ENCODE data around the gene DCTN2. TPM values are rescaled to one million over a fixed set of nuclear protein-coding genes. Genes with fewer than 3 reads are reported as not detected.
"Not testable (repeated sequence)": the region's sequence is repeated elsewhere in the genome, so short reads cannot be mapped to it uniquely, and the experiment has no call there.

DCTN2 gene
- polyA plus RNA-seq, 1 donor (not counting 4 experiments of a cell fraction or from before 2014, with no cell fraction given): 132 TPM

DNA sequence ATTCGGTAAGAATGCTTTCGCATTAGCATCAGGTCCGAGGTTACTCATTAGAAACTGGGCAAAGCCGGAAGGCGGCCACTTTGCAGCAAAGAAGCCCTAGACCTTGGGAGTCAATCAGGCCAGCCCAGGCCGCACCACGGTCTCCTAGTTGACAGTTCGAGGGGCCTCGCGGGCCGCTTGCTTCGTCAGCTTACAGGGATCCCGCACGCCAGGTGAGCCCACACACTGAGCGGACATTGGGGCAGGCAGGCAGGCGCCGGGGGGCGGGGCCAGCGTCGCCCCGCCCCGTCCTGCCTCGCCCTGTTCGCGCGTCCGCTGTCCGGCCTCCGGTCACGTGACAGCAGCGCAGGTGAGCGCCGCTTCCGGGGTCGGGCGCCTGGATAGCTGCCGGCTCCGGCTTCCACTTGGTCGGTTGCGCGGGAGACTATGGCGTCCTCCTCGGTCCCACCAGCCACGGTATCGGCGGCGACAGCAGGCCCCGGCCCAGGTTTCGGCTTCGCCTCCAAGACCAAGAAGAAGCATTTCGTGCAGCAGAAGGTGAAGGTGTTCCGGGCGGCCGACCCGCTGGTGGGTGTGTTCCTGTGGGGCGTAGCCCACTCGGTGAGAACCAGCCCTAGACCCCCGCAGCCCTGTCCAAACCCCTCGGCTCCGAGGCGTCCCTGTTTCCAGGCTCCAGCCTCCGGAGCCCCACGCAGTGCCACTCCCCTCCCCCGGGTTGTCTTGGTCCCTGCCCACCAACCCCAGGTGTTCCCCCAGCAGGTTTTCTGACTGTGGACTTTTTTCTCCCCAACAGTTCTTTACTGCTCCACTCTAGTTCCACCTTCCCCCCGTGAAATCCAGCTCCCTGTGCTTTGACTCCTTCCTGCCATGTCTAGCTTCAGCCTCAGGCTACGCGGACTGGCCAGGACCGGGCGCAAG is 44.1 kb upstream of the DCTN2 start, which contains the start of gene PIP4K2C:
Gene PIP4K2C (plus strand): TSS at position 329 of the 918 bp plus-strand sequence. CDS start 98 bp downstream, at position 427.
- Histone ChIP-seq H3K27me3 (ENCODE audit: control insufficient read depth, extremely low read depth, insufficient read depth, low read length) (peaks cover 8% of the 10 kb centered on the region), H4K20me1 (ENCODE audit: control insufficient read depth, extremely low read depth, insufficient read depth, low read length) (no peaks in the 10 kb centered on the region), H3K36me3 (ENCODE audit: control insufficient read depth in 2 of 2, extremely low read depth in 1 of 2, insufficient read depth in 2 of 2, low read length in 2 of 2) (peaks cover 10 to 11% of the 10 kb centered on the region in 2 experiments), H3K9ac (ENCODE audit: control insufficient read depth, extremely low read depth, insufficient read depth, low read length) (peak within 1 kb of the TSS; percentile 92), H3K79me2 (ENCODE audit: control insufficient read depth, insufficient read depth, low read length) (peaks cover 22% of the 10 kb centered on the region), H3K4me1 (ENCODE audit: control insufficient read depth, extremely low read depth, insufficient read depth, low read length) (peaks cover 22% of the 10 kb centered on the region), H3K9me1 (ENCODE audit: control insufficient read depth, extremely low read depth, insufficient read depth, low read length) (peaks cover 6% of the 10 kb centered on the region), H3K27ac (ENCODE audit: control insufficient read depth, insufficient read depth, low read length) (peak within 1 kb of the TSS; percentile 83), H3K9me3 (ENCODE audit: control insufficient read depth, low read depth, low read length) (no peaks in the 10 kb centered on the region), H3K4me2 (ENCODE audit: control insufficient read depth, extremely low read depth, insufficient read depth, low read depth, low read length) (peak within 1 kb of the TSS; percentile 100), H2AFZ (ENCODE audit: control insufficient read depth, low read length) (peak within 1 kb of the TSS; percentile 93), H3K4me3 (ENCODE audit: control insufficient read depth in 2 of 3, extremely low read depth in 1 of 3, insufficient read depth in 2 of 3, low read depth in 1 of 3, low read length in 3 of 3) (peak within 1 kb of the TSS; percentile 86 to 87 (median 86))
- DNase-seq (ENCODE audit: low read depth, low spot score) (peak; percentile 38), FAIRE-seq (no peak)
- no peak for TF ChIP-seq EZH2 (IDR thresholded peaks at IDR 0.05; ENCODE audit: low read length)
- TF ChIP-seq, protein P1, sequence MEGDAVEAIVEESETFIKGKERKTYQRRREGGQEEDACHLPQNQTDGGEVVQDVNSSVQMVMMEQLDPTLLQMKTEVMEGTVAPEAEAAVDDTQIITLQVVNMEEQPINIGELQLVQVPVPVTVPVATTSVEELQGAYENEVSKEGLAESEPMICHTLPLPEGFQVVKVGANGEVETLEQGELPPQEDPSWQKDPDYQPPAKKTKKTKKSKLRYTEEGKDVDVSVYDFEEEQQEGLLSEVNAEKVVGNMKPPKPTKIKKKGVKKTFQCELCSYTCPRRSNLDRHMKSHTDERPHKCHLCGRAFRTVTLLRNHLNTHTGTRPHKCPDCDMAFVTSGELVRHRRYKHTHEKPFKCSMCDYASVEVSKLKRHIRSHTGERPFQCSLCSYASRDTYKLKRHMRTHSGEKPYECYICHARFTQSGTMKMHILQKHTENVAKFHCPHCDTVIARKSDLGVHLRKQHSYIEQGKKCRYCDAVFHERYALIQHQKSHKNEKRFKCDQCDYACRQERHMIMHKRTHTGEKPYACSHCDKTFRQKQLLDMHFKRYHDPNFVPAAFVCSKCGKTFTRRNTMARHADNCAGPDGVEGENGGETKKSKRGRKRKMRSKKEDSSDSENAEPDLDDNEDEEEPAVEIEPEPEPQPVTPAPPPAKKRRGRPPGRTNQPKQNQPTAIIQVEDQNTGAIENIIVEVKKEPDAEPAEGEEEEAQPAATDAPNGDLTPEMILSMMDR (optimal IDR thresholded peaks at IDR 0.05 in 1 of 3, IDR thresholded peaks at IDR 0.05 in 1 of 3, conservative IDR thresholded peaks at IDR 0.05 in 1 of 3; ENCODE audit: extremely low read depth in 1 of 3, insufficient read depth in 2 of 3, low read length in 3 of 3): no peak
- dilution Hi-C loops (cut with MboI; ENCODE audit: extremely low pct_ligation_motif_present, low sequenced_read_pairs): loop anchor here (25.0 kb wide), 1 partner anchor 146 kb away; the partner anchor contains the start of genes AGAP2 and TSPAN31

DNA sequence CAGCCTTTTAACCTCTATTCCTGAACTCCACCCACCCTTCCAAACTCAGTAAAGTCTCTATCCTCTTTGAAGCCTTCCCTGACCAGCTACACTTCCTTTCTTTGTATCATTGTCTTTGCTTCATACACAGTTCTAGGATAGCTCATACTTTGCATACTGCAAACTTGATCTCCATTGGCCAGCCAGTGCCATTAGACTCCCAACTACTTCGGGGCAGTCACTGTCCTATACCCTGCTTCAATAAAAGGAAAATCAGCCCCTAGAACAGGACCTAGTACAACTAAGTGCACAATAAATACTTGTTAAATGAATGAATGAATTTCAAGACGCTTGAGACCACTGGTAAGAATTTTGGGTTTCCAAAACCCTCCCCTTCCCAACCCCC is 43.5 kb upstream of the DCTN2 start:
- peaks cover 22% of the 10 kb centered on the region for H3K79me2 ChIP-seq (ENCODE audit: control insufficient read depth, insufficient read depth, low read length)

DNA sequence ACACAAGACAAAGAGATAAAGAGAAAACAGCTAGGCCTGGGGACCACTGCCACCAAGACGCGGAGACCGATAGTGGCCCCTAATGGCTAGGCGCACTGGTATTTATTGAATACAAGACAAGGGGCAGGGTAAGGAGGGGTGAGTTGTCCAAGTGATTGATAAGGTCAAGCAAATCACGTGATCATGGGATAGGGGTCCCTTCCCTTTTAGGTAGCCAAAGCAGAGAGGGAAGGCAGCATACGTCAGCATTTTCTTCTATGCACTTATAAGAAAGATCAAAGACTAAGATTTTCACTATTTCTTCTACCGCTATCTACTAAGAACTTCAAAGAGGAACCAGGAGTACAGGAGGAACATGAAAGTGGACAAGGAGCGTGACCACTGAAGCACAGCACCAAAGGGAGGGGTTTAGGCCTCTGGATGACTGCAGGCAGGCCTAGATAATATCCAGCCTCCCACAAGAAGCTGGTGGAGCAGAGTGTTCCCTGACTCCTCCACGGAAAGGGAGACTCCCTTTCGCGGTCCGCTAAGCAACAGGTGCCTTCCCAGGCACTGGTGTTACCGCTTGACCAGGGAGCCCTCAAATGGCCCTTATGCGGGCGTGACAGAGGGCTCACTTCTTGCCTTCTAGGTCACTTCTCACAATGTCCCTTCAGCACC is 42.1 kb upstream of the DCTN2 start:
- Histone ChIP-seq H3K4me1 (ENCODE audit: control insufficient read depth, extremely low read depth, insufficient read depth, low read length) (peaks cover 22% of the 10 kb centered on the region), H3K79me2 (ENCODE audit: control insufficient read depth, insufficient read depth, low read length) (peaks cover 22% of the 10 kb centered on the region)
- not testable (repeated sequence) for H3K4me3 ChIP-seq (ENCODE audit: control insufficient read depth in 2 of 3, extremely low read depth in 1 of 3, insufficient read depth in 2 of 3, low read depth in 1 of 3, low read length in 3 of 3); H3K9me3 ChIP-seq (ENCODE audit: control insufficient read depth, low read depth, low read length); FAIRE-seq; H3K36me3 ChIP-seq (ENCODE audit: control insufficient read depth in 2 of 2, extremely low read depth in 1 of 2, insufficient read depth in 2 of 2, low read length in 2 of 2); H3K27me3 ChIP-seq (ENCODE audit: control insufficient read depth, extremely low read depth, insufficient read depth, low read length); H3K9me1 ChIP-seq (ENCODE audit: control insufficient read depth, extremely low read depth, insufficient read depth, low read length); H3K4me2 ChIP-seq (ENCODE audit: control insufficient read depth, extremely low read depth, insufficient read depth, low read depth, low read length); H4K20me1 ChIP-seq (ENCODE audit: control insufficient read depth, extremely low read depth, insufficient read depth, low read length); DNase-seq (ENCODE audit: low read depth, low spot score); H3K9ac ChIP-seq (ENCODE audit: control insufficient read depth, extremely low read depth, insufficient read depth, low read length); H2AFZ ChIP-seq (ENCODE audit: control insufficient read depth, low read length); H3K27ac ChIP-seq (ENCODE audit: control insufficient read depth, insufficient read depth, low read length)
- dilution Hi-C loops (cut with MboI; ENCODE audit: extremely low pct_ligation_motif_present, low sequenced_read_pairs): loop anchor here (25.0 kb wide), 1 partner anchor 148 kb away; the partner anchor contains the start of genes AGAP2 and TSPAN31

More for the DNA sequence above, 43.5 kb upstream of the DCTN2 start:
- Histone ChIP-seq H3K27me3 (ENCODE audit: control insufficient read depth, extremely low read depth, insufficient read depth, low read length) (peaks cover 8% of the 10 kb centered on the region), H3K27ac (ENCODE audit: control insufficient read depth, insufficient read depth, low read length) (peak overlapping the region; percentile 83), H3K9me3 (ENCODE audit: control insufficient read depth, low read depth, low read length) (no peaks in the 10 kb centered on the region), H3K9me1 (ENCODE audit: control insufficient read depth, extremely low read depth, insufficient read depth, low read length) (peaks cover 6% of the 10 kb centered on the region), H3K4me3 (ENCODE audit: control insufficient read depth in 2 of 3, extremely low read depth in 1 of 3, insufficient read depth in 2 of 3, low read depth in 1 of 3, low read length in 3 of 3) (peak overlapping the region; percentile 86 to 87 (median 86)), H3K4me1 (ENCODE audit: control insufficient read depth, extremely low read depth, insufficient read depth, low read length) (peaks cover 22% of the 10 kb centered on the region), H4K20me1 (ENCODE audit: control insufficient read depth, extremely low read depth, insufficient read depth, low read length) (no peaks in the 10 kb centered on the region), H3K9ac (ENCODE audit: control insufficient read depth, extremely low read depth, insufficient read depth, low read length) (peak overlapping the region; percentile 92), H3K36me3 (ENCODE audit: control insufficient read depth in 2 of 2, extremely low read depth in 1 of 2, insufficient read depth in 2 of 2, low read length in 2 of 2) (peaks cover 4 to 6% of the 10 kb centered on the region in 2 experiments), H2AFZ (ENCODE audit: control insufficient read depth, low read length) (peak overlapping the region; percentile 78), H3K4me2 (ENCODE audit: control insufficient read depth, extremely low read depth, insufficient read depth, low read depth, low read length) (peak overlapping the region; percentile 100)
- dilution Hi-C loops (cut with MboI; ENCODE audit: extremely low pct_ligation_motif_present, low sequenced_read_pairs): loop anchor here (25.0 kb wide), 1 partner anchor 147 kb away; the partner anchor contains the start of genes AGAP2 and TSPAN31
- no peak for FAIRE-seq
- DNase-seq (ENCODE audit: low read depth, low spot score): no peak
- TF ChIP-seq, protein P1 (optimal IDR thresholded peaks at IDR 0.05 in 1 of 3, IDR thresholded peaks at IDR 0.05 in 1 of 3, conservative IDR thresholded peaks at IDR 0.05 in 1 of 3; ENCODE audit: extremely low read depth in 1 of 3, insufficient read depth in 2 of 3, low read length in 3 of 3): no peak
- TF ChIP-seq EZH2 (IDR thresholded peaks at IDR 0.05; ENCODE audit: low read length): no peak
